ENCODE data around the gene KCNC3. TPM values are rescaled to one million over a fixed set of nuclear protein-coding genes. Genes with fewer than 3 reads are reported as not detected.

Gene KCNC3
- total RNA-seq, 1 donor from 2014 or later = 4.0 TPM

DNA sequence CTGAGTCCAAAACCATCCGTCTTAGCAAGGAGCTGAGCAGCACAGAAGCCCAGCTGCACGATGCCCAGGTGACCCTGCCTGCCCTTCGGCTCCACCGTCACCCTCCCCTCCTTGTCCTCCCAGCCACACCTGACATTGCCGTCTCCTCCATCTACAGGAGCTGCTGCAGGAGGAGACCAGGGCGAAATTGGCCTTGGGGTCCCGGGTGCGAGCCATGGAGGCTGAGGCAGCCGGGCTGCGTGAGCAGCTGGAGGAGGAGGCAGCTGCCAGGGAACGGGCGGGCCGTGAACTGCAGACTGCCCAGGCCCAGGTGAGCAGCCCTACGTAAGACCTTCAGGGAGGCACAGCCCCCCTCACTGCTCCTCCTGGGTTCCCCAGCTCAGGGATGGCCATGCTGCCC, 49.1 kb downstream of the KCNC3 start:
- ATAC-seq (no peak), DNase-seq (ENCODE audit: low spot score) (no peak)

DNA sequence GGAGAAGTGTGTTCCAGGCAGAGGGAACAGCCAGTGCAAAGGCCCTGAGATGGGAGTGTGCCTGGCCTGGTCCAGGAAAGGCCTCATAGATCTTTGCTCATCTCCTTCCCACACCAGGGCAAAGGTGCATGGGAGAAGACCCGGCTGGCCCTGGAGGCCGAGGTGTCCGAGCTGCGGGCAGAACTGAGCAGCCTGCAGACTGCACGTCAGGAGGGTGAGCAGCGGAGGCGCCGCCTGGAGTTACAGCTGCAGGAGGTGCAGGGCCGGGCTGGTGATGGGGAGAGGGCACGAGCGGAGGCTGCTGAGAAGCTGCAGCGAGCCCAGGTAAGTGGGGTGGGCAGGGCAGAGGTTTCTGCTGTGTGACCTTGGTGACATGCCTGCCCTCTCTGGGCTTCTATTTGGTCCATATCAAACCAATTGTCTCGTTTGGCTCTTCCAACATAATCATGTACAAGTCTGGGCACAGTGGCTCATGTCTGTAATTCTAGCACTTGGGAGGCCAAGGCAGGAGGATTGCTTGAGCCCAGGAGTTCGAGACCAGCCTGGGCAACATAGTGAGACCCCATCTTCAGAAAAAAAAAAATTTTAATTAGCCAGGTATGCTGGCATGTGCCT, 51.1 kb downstream of the KCNC3 start:
- ATAC-seq (no peak), DNase-seq (ENCODE audit: low spot score) (no peak)

- no peak for ATAC-seq
- no peak for DNase-seq (ENCODE audit: low spot score)
Measured at GRCh38 chr19:50276370-50277063, 52.7 kb downstream of the KCNC3 start.

- DNase-seq (ENCODE audit: low spot score) (no peak), ATAC-seq (no peak)
Measured at GRCh38 chr19:50275577-50276368, 53.4 kb downstream of the KCNC3 start.

DNA sequence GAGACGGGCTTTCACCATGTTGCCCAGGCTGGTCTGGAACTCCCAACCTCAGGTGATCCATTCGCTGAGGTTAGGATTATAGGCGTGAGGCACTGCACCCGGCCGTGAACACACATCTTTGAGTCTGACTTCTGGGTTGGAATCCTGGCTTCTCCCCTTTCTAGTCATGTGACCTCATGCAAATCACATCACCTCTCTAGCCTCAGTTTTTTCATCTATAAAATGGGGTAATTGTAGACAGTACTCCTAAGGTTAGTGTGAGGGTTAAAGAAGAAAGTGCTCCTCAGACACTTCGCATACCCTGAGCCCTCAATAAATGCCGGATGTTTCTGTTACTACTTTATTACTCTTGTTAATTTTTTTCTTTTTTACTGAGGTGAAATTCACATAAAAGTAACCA, 55.4 kb downstream of the KCNC3 start:
- ATAC-seq (no peak), DNase-seq (ENCODE audit: low spot score) (no peak)

DNA sequence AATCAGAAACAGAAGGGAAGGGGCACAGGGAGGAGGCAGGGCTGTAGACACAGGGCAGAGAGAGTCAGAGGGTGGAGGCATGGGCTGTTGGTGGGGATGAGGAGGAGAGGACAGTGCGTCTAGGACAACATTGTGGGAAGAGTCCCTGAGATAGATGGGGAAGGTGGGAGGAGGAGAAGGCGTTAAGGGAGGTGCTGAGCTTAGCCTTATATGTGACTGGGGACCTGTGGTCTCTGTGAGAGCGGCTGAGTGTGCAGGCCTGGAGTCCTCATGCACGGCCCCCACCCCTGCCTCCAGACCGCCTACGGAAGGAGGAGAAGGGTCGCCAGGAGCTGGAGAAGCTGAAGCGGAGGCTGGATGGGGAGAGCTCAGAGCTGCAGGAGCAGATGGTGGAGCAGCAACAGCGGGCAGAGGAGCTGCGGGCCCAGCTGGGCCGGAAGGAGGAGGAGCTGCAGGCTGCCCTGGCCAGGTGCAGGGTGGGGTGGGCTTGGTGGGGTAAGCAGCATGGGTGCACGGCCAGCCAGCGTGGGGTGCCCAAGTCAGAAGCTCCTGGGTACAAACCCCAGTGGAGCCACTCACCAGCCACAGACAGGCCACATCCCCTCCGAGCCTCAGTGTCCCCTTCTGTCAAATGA, 56.8 kb downstream of the KCNC3 start:
- no peak for DNase-seq (ENCODE audit: low spot score)
- ATAC-seq = no peak

GRCh38 chr19:50269653-50270052, 59.5 kb downstream of the KCNC3 start:
- DNase-seq (ENCODE audit: low spot score) (no peak), ATAC-seq (no peak)

DNA sequence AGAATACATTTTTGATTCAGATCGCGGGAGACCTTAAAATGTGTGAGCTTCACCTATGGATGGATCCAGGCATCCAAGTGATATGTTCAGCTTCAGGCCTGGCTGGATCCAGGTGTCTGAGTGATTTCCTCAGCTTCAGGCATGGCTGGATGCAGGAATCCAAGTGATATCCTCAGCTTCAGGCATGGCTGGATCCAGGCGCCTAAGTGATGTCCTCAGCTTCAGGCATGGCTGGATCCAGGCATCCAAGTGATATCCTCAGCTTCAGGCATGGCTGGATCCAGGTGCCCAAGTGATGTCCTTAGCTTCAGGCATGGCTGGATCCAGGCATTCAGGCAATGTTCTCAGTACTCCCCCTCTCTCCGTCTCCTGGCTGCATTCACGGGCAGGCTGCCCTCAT, 60.7 kb downstream of the KCNC3 start:
- DNase-seq (ENCODE audit: low spot score) (no peak), ATAC-seq (no peak)

GRCh38 chr19:50268041-50268440, 61.1 kb downstream of the KCNC3 start:
- no peak for ATAC-seq
- DNase-seq (ENCODE audit: low spot score) = no peak

DNA sequence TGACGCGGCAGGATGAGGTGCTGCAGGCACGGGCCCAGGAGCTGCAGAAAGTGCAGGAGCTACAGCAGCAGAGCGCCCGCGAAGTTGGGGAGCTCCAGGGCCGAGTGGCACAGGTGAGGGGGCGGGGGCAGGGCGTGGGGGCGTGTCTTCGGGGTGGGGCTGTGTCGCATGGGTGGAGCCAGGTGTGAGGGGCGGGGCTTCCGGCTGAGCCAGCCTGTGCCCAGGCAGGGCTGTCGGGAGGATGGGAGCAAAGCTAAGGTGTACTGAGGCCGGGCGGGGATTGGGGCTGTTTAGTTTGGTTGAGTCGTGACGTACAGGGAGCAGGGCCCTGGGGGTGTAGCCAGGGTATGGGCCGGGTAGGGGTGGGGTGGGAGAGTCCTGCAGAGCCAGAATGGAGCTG, 62.3 kb downstream of the KCNC3 start:
- ATAC-seq (peak; percentile 48), DNase-seq (ENCODE audit: low spot score) (no peak)

DNA sequence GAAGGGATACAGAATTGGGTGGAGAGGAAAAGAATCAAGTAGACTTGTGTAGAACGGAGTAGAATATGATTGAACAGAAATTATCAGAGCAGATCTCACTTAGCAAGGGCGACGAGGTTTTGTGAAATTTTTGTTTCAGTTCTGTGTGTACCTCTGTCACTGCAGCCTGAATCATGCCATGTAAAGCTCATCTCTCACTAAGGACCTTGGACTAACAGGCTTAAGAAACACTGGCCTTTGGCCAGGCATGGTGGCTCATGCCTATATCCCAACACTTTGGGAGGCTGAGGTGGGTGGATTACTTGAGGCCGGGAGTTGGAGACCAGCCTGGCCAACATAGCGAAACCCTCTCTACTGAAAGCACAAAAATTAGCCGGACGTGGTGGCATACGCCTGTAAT, 63.1 kb downstream of the KCNC3 start:
- ATAC-seq = peak; percentile 72
- no peak for DNase-seq (ENCODE audit: low spot score)

DNA sequence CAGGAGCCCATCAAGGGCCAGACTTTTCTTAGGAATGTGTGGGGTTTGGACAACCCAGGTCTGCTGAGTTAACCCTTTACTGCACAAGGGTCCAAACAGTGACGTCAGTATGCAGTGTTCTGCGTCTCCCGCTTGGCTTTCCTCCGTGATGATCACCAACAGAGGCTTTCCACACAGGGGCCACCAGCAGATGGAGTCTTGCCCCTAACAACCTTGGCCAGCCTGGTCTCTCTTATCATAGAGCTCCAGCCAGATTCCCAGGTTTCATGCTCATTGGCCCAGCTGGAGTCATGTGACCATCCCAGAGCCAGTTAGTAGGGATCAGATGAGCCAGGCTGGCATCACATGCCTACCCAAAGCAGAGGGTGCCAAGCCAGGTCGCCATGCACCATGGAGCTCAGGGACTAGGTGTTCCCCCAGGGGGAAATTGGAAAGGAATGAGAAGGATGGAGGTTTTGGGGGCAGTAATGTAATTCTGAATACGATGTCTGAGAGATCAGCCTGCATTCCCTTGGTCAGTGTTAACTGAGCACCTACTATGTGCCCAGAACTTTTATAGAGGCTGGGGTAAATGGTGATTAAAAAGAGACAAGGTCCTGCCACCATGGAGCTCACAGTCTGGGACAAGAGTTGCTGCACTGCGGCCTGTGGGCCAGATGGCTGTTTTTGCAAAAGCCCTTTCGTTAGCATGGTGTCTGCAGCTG, 64.5 kb downstream of the KCNC3 start:
- DNase-seq (ENCODE audit: low spot score) (no peak), ATAC-seq (no peak)

- no peak for ATAC-seq
- no peak for DNase-seq (ENCODE audit: low spot score)
Measured at GRCh38 chr19:50263176-50263575, 66.0 kb downstream of the KCNC3 start.

Other genes with a start within 250 kb of the KCNC3 start
- gene IZUMO2, start 166.1 kb downstream of the KCNC3 start, total RNA-seq = not detected
- gene MYH14, start 125.8 kb downstream of the KCNC3 start, total RNA-seq = 70.5 TPM
- 3.3 TPM for gene NAPSA, start 36.3 kb upstream of the KCNC3 start, total RNA-seq
- gene NR1H2, start 47.1 kb upstream of the KCNC3 start, total RNA-seq = 32.2 TPM
- gene POLD1, start 55.0 kb upstream of the KCNC3 start, total RNA-seq = 8.2 TPM
- not detected for gene SPIB, start 89.6 kb upstream of the KCNC3 start, total RNA-seq
- not detected for gene MYBPC2, start 103.5 kb upstream of the KCNC3 start, total RNA-seq
- 55.2 TPM for gene EMC10, start 147.1 kb upstream of the KCNC3 start, total RNA-seq
- 1.8 TPM for gene GARIN5A, start 147.5 kb upstream of the KCNC3 start, total RNA-seq
- 22.8 TPM for gene JOSD2, start 181.8 kb upstream of the KCNC3 start, total RNA-seq
- 61.1 TPM for gene ASPDH, start 184.5 kb upstream of the KCNC3 start, total RNA-seq
- gene LRRC4B, start 239.1 kb upstream of the KCNC3 start, total RNA-seq = 0.53 TPM

Measured in left lobe of liver (tissue), 2 donors.